ENCODE measurements around the gene RHD. TPM values are rescaled to one million over a fixed set of nuclear protein-coding genes. Genes with fewer than 3 reads are reported as not detected.
"Not testable (repeated sequence)": the region's sequence is repeated elsewhere in the genome, so short reads cannot be mapped to it uniquely, and the experiment has no call there.

Gene RHD
- total and polyA plus RNA-seq, 7 donors, result 0.36 TPM; not detected in 6

DNA sequence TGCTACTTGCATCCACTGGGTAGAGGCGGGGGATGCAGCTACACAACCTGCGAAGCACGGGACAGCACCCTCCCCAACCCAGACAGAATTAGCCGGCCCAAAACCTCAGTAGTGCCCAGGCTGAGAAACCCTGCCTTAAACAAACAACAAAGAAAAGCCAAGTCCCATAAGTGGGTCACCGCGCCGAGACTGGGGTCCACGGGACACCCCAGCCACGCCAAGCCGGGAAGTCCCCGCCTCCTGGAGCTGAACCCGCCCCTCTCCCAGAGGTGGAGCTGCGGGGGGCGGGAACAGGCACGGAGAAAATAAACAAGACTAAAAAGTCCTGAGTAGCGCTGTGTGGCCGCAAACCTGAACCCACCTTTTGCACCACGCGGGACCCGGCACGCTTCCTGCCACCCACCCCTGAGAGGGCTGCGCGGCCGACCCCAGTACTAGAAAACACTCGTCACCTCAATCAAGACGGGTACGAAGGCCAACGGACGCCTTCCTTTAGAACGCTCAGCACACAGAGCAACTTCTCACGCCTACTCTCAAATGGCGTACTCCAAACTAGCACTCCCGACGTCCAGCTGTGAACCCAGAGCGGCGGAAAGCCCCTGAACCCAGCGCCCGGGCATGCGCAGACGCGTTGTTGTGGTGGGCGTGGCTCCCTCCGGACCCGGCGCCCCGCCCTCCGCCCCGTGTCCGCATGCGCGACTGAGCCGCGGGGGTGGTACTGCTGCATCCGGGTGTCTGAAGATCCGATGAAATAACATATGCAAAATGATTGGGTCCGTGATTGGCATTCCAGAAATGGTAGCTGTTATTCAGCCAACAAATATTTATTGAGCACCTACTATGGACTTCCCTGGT lies 4.8 kb upstream of the RHD start:
- DNase-seq, result peak; percentile 80
- H3K27me3 ChIP-seq; H3K36me3 ChIP-seq; intact Hi-C loops (cut with DNase I); H3K9me3 ChIP-seq: not testable (repeated sequence)
- WGBS, 2 donors, result 0% methylated on average over 38 to 42 of the region's 56 CpGs
- peak overlapping the region; percentile 37 to 65 (median 54) for H3K4me3 ChIP-seq
- H3K27ac ChIP-seq, result peak overlapping the region; percentile 74 to 87 (median 82)
- peaks cover 0 to 13% (median 6%) of the 10 kb centered on the region in 4 donors for H3K4me1 ChIP-seq
- TF ChIP-seq POLR2AphosphoS5 (IDR thresholded peaks at IDR 0.05), result peak in 1 of 4 donors; percentile 73

DNA sequence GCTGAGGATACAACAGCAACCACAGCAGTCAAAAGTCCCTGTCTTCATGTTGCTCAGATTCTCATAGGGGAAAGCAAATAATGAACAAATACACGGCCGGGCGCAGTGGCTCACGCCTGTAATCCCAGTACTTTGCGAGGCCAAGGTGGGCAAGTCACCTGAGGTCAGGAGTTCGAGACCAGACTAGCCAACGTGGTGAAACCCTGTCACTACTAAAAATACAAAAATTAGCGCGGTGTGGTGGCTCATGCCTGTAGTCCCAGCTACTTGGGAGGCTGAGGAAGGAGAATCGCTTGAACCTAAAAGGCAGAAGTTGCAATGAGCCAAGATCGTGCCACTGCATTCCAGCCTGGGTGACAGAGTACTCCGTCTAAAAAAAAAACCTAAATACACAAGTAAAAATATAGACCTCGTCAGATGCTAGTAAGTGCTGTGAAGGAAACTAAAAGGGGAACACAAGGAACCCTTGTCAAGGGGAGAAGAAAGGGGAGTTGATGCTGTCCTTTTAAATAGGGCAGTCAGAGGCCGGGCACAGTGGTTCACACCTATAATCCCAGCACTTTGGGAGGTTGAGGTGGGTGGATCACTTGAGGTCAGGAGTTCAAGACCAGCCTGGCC lies 4.1 kb upstream of the RHD start:
- H3K9me3 ChIP-seq; DNase-seq; H3K36me3 ChIP-seq; intact Hi-C loops (cut with DNase I); H3K27me3 ChIP-seq: not testable (repeated sequence)
- Histone ChIP-seq H3K4me3 (peak overlapping the region; percentile 8 to 65 (median 54)), H3K27ac (peak overlapping the region; percentile 74 to 87 (median 82)), H3K4me1 (peaks cover 0 to 13% (median 6%) of the 10 kb centered on the region in 4 donors)
- 31 to 36% methylated on average over 14 of the region's 14 CpGs for WGBS, 2 donors

DNA sequence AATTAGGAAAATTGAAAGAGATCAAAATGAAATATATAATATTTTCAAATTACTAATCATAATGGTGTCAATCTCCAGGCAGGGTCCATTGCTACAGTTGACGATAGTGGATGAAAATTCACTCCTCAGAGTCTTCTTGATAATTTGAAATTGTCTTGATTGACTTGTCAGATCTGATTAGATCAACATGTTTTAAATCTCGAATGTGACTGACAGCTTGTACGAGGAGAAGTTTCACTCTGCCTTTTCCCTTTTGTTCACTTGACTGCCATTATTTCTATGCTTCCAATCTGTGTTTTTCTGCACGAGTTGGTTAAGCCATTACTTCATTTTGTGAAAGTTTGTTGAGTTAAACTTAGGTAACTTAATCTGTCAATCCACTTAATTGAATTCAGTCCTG lies 3.3 kb downstream of the RHD start:
- DNase-seq; H3K4me3 ChIP-seq; H3K36me3 ChIP-seq; H3K4me1 ChIP-seq; H3K27ac ChIP-seq; H3K9me3 ChIP-seq; H3K27me3 ChIP-seq; intact Hi-C loops (cut with DNase I): not testable (repeated sequence)
- WGBS, 2 donors, result 84% methylated on average over 4 of the region's 4 CpGs

DNA sequence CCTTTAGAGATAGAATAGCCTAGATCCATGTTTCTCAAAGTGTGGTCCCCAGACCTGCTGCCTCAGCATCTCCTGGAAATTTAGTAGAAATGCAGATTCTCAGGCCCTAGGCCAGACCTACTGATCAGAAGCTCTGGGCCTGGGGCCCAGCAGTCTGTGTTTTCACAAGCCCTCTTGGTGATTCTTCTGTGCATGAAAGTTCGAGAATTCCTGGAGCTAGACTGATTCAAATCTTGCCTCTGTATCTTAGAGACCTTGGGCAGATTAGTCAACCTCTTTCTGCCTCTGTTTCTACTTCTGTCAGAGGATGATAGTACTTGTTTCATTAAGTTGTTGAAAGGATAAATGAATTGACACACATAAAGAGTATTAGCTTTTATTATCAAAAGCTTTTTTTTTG lies 5.0 kb downstream of the RHD start:
- WGBS, 2 donors, result 81 to 85% methylated on average over 1 of the region's 1 CpG
- H3K4me1 ChIP-seq; H3K4me3 ChIP-seq; H3K27me3 ChIP-seq; intact Hi-C loops (cut with DNase I); DNase-seq; H3K27ac ChIP-seq; H3K36me3 ChIP-seq; H3K9me3 ChIP-seq: not testable (repeated sequence)

DNA sequence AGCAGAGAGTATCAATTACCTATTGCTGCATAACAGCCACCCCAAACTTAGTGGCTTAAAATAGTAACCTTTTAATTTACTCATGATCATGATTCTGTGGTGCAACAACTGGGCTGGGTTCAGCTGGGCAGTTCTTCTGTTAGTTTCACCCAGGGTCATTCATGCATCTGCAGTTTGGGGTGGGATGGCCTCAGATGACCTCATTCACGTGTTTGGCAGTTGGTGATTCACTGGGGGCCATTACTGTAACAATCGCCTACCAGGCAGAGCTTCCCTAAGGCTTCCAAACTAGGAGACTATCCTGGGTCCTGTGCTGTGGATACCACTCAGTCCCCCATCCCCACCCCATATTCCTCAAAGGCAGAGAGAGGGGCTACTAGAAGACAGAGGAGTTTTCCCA lies 6.0 kb downstream of the RHD start:
- H3K4me3 ChIP-seq; H3K4me1 ChIP-seq; H3K27ac ChIP-seq; DNase-seq; H3K36me3 ChIP-seq; H3K9me3 ChIP-seq; intact Hi-C loops (cut with DNase I); H3K27me3 ChIP-seq: not testable (repeated sequence)
- 54 to 61% methylated on average over 2 of the region's 2 CpGs for WGBS, 2 donors

DNA sequence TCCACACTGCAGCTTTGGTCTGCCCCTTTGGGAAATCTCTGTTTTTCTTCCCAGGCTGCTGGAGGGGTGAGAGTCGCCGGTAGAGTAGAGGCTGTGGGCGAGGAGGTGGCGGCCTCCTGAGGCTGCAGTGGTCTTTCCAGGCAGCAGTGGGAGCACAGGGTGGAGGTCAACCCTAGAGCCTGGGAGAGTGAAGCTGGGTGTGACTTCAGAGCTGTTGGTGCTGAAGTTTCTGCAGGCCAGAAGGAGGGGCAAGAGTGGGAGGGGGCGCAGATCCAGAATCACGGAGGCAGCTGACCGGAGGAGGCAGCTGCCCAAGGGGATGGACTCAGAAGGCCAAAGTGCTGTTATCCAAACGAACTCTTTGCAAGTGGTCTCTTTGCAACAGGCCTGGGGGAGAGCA lies 6.5 kb downstream of the RHD start:
- H3K4me1 ChIP-seq; H3K27me3 ChIP-seq; intact Hi-C loops (cut with DNase I); H3K36me3 ChIP-seq; H3K27ac ChIP-seq; H3K9me3 ChIP-seq; DNase-seq; H3K4me3 ChIP-seq: not testable (repeated sequence)
- 78 to 86% methylated on average over 5 of the region's 8 CpGs for WGBS, 2 donors

DNA sequence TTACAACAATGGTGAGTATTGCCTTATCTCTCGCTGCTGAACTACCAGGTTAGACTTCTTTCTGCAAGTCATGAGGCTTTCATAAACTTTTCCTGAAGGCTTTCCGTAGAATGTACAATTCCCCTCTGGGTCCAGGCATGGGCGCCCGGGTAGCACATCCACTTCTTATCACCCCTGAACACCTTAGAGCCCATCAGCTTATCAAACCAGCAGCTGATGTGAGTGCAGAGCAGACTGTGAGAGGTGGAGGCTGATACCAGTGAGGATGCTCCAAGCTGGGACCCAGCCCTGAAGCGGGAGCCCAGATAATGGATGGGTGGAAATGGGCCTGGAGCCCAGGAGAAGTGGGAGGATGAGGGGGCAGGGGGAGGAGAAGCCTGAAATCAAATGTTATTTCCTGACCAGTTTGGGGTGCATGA lies 7.4 kb downstream of the RHD start:
- H3K4me3 ChIP-seq; H3K27ac ChIP-seq; H3K27me3 ChIP-seq; DNase-seq; intact Hi-C loops (cut with DNase I); H3K36me3 ChIP-seq; H3K9me3 ChIP-seq; H3K4me1 ChIP-seq: not testable (repeated sequence)
- WGBS, 2 donors, result 86 to 90% methylated on average over 4 of the region's 5 CpGs

DNA sequence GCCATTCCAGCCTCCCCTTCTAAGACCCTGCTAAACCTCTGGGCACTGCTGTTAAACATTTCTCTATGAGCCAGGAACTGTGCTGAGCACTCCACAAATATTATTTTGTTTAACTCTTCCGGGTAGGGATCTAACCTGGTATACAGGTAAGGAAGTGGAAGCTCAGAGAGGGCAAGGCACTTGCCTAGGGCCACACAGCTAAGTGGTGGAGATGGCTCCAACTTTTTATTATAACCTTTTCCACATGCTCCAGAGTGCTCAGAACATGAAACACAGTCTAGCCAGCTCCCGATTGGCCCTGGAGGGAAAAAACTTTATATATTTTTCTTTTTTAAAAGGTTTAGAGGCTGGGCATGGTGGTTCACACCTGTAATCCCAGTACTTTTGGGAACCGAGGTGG lies 13.6 kb downstream of the RHD start:
- H3K9me3 ChIP-seq; intact Hi-C loops (cut with DNase I); H3K27ac ChIP-seq; H3K36me3 ChIP-seq; H3K4me1 ChIP-seq; H3K27me3 ChIP-seq; DNase-seq; H3K4me3 ChIP-seq: not testable (repeated sequence)
- WGBS, 2 donors, result 81 to 89% methylated on average over 3 of the region's 3 CpGs

DNA sequence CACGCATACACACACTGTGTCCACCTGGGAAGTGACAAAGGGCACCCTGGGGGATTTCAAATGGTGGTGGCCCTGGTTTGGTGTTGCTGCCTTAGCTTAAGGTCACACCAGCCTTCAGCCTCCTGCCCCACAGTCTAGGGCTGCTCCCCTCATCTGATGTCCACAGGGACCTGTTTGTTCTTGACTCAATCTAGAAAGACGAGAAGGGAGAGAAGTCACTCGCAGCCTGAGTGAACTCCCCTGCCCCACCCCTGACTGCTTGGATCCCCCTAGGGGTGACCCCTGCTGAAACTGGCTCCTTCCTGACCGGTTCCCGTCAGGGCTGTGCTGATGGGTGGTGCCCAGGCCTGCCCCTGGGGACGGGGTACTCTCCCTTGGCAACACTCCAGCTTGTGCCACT lies 14.9 kb downstream of the RHD start:
- H3K4me1 ChIP-seq; H3K27me3 ChIP-seq; H3K9me3 ChIP-seq; intact Hi-C loops (cut with DNase I); H3K36me3 ChIP-seq; DNase-seq; H3K4me3 ChIP-seq; H3K27ac ChIP-seq: not testable (repeated sequence)
- 79 to 81% methylated on average over 5 of the region's 6 CpGs for WGBS, 2 donors

DNA sequence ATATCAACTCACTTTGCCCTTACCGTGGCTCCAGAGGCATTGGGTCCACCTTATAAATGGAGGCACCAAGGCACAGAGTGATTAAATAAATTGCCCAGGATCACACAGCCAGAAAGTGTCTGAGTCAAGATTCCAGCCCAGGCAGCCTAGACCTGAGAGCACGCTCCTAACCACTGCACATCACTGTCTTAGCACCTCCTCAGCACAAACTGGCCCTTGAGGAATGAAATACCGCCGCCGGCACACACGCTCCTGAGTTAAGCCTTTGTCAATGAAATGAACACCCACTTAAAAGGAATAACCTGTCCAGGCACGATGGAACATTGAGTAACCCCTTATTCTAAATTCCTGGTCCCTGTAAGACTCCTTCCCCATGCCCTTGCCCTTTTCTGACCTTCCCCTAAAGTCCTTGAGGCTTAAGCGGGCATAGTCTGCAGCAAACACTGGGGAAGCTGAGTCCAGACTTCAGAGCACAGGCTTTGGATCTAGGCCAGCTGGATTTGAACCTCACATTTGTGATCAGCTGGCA lies 16.3 kb downstream of the RHD start:
- H3K27me3 ChIP-seq; H3K9me3 ChIP-seq; H3K4me1 ChIP-seq; H3K4me3 ChIP-seq; H3K36me3 ChIP-seq; intact Hi-C loops (cut with DNase I); H3K27ac ChIP-seq; DNase-seq: not testable (repeated sequence)
- 71 to 86% methylated on average over 2 to 4 of the region's 8 CpGs for WGBS, 2 donors

All from sigmoid colon (tissue), 7 donors.